HepG2 (cell line): ENCODE data around the gene NENF. TPM values are rescaled to one million over a fixed set of nuclear protein-coding genes. Genes with fewer than 3 reads are reported as not detected.

ENCODE experiments used
- CEBPB ChIP-seq: IDR thresholded peaks from 2 replicates; pipeline ENCODE4 v1.6.1; 2011; ENCODE audit warnings: low read depth, low read length, improper control_type of control experiment, borderline replicate concordance
- FOXA1 ChIP-seq, 2 experiments: fragments of 450-650 bp in 1 of 2; sonication (generic) in 1 of 2; formaldehyde crosslinking in 1 of 2; IDR thresholded peaks; 2 replicates each; pipeline versions ENCODE4 v1.4.0 to v1.6.1; 2016 to 2020; ENCODE audit warnings: missing genetic modification reagents in 1 of 2
- GFI1 ChIP-seq: sonication (generic); formaldehyde crosslinking; IDR thresholded peaks from 2 replicates; pipeline ENCODE4 v1.5.0; 2020; ENCODE audit warnings: missing genetic modification reagents, mild to moderate bottlenecking, borderline replicate concordance
- MATR3 ChIP-seq: sonication (generic); formaldehyde crosslinking; IDR thresholded peaks from 2 replicates; pipeline ENCODE4 v1.4.0; 2020; ENCODE audit warnings: missing genetic modification reagents
- PHF21A ChIP-seq: sonication (generic); formaldehyde crosslinking; IDR thresholded peaks from 2 replicates; pipeline ENCODE4 v1.5.0; 2020; ENCODE audit warnings: mild to moderate bottlenecking, missing genetic modification reagents
- POLR2G ChIP-seq: fragments of 200-400 bp; formaldehyde crosslinking; IDR thresholded peaks from 2 replicates; pipeline ENCODE4 v1.6.1; 2018; ENCODE audit warnings: mild to moderate bottlenecking, low read depth, low read length, moderate library complexity
- PTBP1 ChIP-seq: fragments of 200-400 bp; formaldehyde crosslinking; IDR thresholded peaks from 2 replicates; pipeline ENCODE4 v1.6.1; 2018; ENCODE audit warnings: low read length, low read depth; ENCODE audit not compliant: poor library complexity, severe bottlenecking
- RBM22 ChIP-seq: fragments of 200-400 bp; formaldehyde crosslinking; optimal IDR thresholded peaks from 2 replicates; pipeline ENCODE3; 2017; ENCODE audit warnings: mild to moderate bottlenecking, low read length, moderate library complexity
- SATB2 ChIP-seq: sonication (generic); formaldehyde crosslinking; IDR thresholded peaks from 2 replicates; pipeline ENCODE4 v1.5.0; 2020; ENCODE audit warnings: missing genetic modification reagents
- SETDB1 ChIP-seq: sonication (generic); formaldehyde crosslinking; IDR thresholded peaks from 2 replicates; pipeline ENCODE4 v1.5.1; 2020; ENCODE audit warnings: missing genetic modification reagents, mild to moderate bottlenecking, borderline replicate concordance
- SOX5 ChIP-seq: IDR thresholded peaks from 2 replicates; pipeline ENCODE4 v1.6.1; 2016; ENCODE audit warnings: borderline replicate concordance
- ZNF264 ChIP-seq: sonication (generic); formaldehyde crosslinking; IDR thresholded peaks from 2 replicates; pipeline ENCODE4 v1.4.0; 2020; ENCODE audit warnings: missing genetic modification reagents
- ZNF567 ChIP-seq: sonication (generic); formaldehyde crosslinking; IDR thresholded peaks from 2 replicates; pipeline ENCODE4 v1.8.1; 2023; ENCODE audit warnings: mild to moderate bottlenecking, missing genetic modification reagents, borderline replicate concordance
- ZNF678 ChIP-seq: sonication (generic); formaldehyde crosslinking; IDR thresholded peaks from 2 replicates; pipeline ENCODE4 v1.4.0; 2020; ENCODE audit warnings: mild to moderate bottlenecking, missing genetic modification reagents
- ZNF703 ChIP-seq: sonication (generic); formaldehyde crosslinking; IDR thresholded peaks from 2 replicates; pipeline ENCODE4 v1.5.1; 2020; ENCODE audit warnings: missing genetic modification reagents, mild to moderate bottlenecking, moderate library complexity, borderline replicate concordance
- ZNF740 ChIP-seq: sonication (generic); formaldehyde crosslinking; IDR thresholded peaks from 2 replicates; pipeline ENCODE4 v1.4.0; 2020; ENCODE audit warnings: missing genetic modification reagents
- ZSCAN25 ChIP-seq: sonication (generic); formaldehyde crosslinking; IDR thresholded peaks from 2 replicates; pipeline ENCODE4 v1.8.0; 2022; ENCODE audit warnings: mild to moderate bottlenecking, missing genetic modification reagents
- polyA plus RNA-seq, 8 experiments: library from polyadenylated mRNA; depleted of rRNA in 3 of 8; stranded (reverse) in 7 of 8; unstranded in 1 of 8; fragments of >200 nt; fragmentation: Illumina TruSeq in 4 of 8; extraction: Trizol in 4 of 8; gene quantifications; 2 replicates each; pipeline versions ENCODE4 v1.2.1 to v1.2.3, GENCODE V29; 2011 to 2016; ENCODE audit warnings: low read depth in 4 of 8, missing spikeins in 1 of 8, mixed read lengths in 1 of 8; ENCODE audit not compliant: insufficient read depth in 1 of 8
- total RNA-seq, 5 experiments: library from RNA; depleted of rRNA; stranded (reverse); fragments of >200 nt; fragmentation: Illumina TruSeq; extraction: Trizol; gene quantifications; 2 replicates each; pipeline ENCODE4 v1.2.3, GENCODE V29; 2016; ENCODE audit warnings: low read depth in 1 of 5
- TF ChIP-seq, protein P1 (sequence below): sonication (generic); formaldehyde crosslinking; IDR thresholded peaks from one replicate; pipeline ENCODE4 v1.5.1; 2020; ENCODE audit warnings: mild to moderate bottlenecking, missing genetic modification reagents; ENCODE audit errors: not compliant biosample characterization
- TF ChIP-seq, protein P2 (sequence below): sonication (generic); formaldehyde crosslinking; IDR thresholded peaks from 2 replicates; pipeline ENCODE4 v1.4.0; 2020; ENCODE audit warnings: missing genetic modification reagents; ENCODE audit errors: not compliant biosample characterization

Gene NENF
- total and polyA plus RNA-seq, 2 of the 13 experiments (the other 11 are each of a cell fraction or from before 2014, with no cell fraction given): 31.7 to 40.4 TPM

- TF ChIP-seq, protein P1, sequence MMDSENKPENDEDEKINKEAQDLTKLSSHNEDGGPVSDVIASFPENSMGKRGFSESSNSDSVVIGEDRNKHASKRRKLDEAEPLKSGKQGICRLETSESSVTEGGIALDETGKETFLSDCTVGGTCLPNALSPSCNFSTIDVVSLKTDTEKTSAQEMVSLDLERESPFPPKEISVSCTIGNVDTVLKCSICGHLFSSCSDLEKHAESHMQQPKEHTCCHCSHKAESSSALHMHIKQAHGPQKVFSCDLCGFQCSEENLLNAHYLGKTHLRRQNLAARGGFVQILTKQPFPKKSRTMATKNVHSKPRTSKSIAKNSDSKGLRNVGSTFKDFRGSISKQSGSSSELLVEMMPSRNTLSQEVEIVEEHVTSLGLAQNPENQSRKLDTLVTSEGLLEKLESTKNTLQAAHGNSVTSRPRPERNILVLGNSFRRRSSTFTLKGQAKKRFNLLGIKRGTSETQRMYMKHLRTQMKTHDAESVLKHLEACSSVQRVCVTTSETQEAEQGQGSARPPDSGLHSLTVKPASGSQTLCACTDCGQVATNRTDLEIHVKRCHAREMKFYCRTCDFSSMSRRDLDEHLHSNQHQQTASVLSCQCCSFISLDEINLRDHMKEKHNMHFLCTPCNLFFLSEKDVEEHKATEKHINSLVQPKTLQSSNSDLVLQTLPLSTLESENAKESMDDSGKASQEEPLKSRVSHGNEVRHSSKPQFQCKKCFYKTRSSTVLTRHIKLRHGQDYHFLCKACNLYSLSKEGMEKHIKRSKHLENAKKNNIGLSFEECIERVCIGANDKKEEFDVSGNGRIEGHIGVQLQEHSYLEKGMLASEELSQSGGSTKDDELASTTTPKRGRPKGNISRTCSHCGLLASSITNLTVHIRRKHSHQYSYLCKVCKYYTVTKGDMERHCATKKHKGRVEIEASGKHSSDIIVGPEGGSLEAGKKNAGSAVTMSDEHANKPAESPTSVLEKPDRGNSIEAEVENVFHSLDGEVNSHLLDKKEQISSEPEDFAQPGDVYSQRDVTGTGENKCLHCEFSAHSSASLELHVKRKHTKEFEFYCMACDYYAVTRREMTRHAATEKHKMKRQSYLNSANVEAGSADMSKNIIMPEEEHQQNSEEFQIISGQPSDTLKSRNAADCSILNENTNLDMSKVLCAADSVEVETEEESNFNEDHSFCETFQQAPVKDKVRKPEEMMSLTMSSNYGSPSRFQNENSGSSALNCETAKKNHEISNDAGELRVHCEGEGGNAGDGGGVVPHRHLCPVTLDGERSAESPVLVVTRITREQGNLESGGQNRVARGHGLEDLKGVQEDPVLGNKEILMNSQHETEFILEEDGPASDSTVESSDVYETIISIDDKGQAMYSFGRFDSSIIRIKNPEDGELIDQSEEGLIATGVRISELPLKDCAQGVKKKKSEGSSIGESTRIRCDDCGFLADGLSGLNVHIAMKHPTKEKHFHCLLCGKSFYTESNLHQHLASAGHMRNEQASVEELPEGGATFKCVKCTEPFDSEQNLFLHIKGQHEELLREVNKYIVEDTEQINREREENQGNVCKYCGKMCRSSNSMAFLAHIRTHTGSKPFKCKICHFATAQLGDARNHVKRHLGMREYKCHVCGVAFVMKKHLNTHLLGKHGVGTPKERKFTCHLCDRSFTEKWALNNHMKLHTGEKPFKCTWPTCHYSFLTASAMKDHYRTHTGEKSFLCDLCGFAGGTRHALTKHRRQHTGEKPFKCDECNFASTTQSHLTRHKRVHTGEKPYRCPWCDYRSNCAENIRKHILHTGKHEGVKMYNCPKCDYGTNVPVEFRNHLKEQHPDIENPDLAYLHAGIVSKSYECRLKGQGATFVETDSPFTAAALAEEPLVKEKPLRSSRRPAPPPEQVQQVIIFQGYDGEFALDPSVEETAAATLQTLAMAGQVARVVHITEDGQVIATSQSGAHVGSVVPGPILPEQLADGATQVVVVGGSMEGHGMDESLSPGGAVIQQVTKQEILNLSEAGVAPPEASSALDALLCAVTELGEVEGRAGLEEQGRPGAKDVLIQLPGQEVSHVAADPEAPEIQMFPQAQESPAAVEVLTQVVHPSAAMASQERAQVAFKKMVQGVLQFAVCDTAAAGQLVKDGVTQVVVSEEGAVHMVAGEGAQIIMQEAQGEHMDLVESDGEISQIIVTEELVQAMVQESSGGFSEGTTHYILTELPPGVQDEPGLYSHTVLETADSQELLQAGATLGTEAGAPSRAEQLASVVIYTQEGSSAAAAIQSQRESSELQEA: no peak
- TF ChIP-seq ZNF678 (CRISPR knock-in tag): no peak
- peak; percentile 82 for TF ChIP-seq POLR2G
- TF ChIP-seq RBM22: no peak
- no peak for TF ChIP-seq CEBPB
- TF ChIP-seq PTBP1: no peak
- no peak for TF ChIP-seq SATB2 (CRISPR knock-in tag)
- TF ChIP-seq, protein P2, sequence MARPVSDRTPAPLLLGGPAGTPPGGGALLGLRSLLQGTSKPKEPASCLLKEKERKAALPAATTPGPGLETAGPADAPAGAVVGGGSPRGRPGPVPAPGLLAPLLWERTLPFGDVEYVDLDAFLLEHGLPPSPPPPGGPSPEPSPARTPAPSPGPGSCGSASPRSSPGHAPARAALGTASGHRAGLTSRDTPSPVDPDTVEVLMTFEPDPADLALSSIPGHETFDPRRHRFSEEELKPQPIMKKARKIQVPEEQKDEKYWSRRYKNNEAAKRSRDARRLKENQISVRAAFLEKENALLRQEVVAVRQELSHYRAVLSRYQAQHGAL (CRISPR knock-in tag): no peak
- no peak for TF ChIP-seq ZNF740 (CRISPR knock-in tag)
- TF ChIP-seq GFI1: peak; percentile 69; the same call in 1 of the 2 replicates
- TF ChIP-seq ZSCAN25 (CRISPR knock-in tag): no peak
- 0 out of 2 replicates have a peak, but pooled peaks have one; percentile 11 for TF ChIP-seq PHF21A (CRISPR knock-in tag)
- TF ChIP-seq ZNF703 (CRISPR knock-in tag): no peak
- TF ChIP-seq SOX5 (CRISPR knock-in tag): peak; percentile 36; the same call in 1 of the 2 replicates
- no peak for TF ChIP-seq SETDB1
- no peak for TF ChIP-seq FOXA1 (IDR thresholded peaks at IDR 0.05)
- TF ChIP-seq FOXA1 (CRISPR knock-in tag; IDR thresholded peaks at IDR 0.05): no peak
- TF ChIP-seq ZNF264: no peak
- TF ChIP-seq MATR3 (CRISPR knock-in tag): no peak
- TF ChIP-seq ZNF567 (CRISPR knock-in tag): no peak
Observed at GRCh38 chr1:212414328-212415106, 18.2 kb upstream of the NENF start, which contains the start of gene PACC1 (continued).
